ENCODE results near the gene MASTL.

- TF ChIP-seq, protein P1, sequence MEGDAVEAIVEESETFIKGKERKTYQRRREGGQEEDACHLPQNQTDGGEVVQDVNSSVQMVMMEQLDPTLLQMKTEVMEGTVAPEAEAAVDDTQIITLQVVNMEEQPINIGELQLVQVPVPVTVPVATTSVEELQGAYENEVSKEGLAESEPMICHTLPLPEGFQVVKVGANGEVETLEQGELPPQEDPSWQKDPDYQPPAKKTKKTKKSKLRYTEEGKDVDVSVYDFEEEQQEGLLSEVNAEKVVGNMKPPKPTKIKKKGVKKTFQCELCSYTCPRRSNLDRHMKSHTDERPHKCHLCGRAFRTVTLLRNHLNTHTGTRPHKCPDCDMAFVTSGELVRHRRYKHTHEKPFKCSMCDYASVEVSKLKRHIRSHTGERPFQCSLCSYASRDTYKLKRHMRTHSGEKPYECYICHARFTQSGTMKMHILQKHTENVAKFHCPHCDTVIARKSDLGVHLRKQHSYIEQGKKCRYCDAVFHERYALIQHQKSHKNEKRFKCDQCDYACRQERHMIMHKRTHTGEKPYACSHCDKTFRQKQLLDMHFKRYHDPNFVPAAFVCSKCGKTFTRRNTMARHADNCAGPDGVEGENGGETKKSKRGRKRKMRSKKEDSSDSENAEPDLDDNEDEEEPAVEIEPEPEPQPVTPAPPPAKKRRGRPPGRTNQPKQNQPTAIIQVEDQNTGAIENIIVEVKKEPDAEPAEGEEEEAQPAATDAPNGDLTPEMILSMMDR (IDR thresholded peaks at IDR 0.05): no peak
- TF ChIP-seq POLR2AphosphoS5 (IDR thresholded peaks at IDR 0.05): no peak
Measured at GRCh38 chr10:27138277-27138676, 16.9 kb upstream of the MASTL start.

Data from prostate gland (tissue), 2 donors.